ENCODE measurements around the gene NUTF2.

The NUTF2 gene

DNA sequence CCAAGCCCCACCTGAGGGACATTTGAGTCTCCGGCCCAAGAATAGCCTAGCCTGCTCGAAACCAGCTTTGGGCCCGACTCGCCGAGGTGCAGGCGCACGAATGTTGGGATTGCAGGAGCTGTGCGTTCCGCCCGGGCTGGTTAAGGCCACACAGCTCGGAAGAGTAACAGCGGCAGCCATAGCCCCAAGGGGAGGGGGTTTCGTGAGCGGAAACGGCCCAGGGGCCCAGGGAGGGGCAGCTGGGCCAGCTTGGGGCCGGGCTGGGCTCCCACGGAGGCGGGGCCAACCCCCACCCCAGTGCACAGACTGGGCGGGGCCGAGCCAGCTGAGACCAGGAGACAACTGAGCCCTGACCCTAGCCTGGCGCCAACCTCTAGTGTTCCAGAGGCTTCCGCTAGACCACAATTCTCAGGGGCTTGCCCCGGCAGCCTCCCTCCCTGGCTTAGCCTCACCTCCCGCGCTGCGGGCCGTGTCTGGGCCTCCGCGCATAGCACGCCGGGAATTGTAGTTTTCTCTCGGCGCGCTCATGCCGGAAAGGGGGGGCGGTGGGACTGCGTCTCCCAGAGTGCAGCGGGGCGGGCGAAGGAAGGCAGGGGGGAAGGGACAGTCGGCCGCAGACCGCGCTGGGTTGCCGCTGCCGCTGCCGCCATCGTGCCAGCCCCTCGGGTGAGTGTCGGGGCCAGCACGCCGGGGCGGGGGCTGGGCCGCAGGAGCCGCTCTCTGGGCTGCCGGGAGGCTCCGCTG is at the start of gene NUTF2:
Gene NUTF2, plus strand, starts transcription at position 614 of the 744 bp plus-strand sequence. CDS start 18,198 bp downstream, outside the sequence.
- no peaks in the 10 kb centered on the region for H3K27me3 ChIP-seq (ENCODE audit: control insufficient read depth, insufficient read depth, low read length)

DNA sequence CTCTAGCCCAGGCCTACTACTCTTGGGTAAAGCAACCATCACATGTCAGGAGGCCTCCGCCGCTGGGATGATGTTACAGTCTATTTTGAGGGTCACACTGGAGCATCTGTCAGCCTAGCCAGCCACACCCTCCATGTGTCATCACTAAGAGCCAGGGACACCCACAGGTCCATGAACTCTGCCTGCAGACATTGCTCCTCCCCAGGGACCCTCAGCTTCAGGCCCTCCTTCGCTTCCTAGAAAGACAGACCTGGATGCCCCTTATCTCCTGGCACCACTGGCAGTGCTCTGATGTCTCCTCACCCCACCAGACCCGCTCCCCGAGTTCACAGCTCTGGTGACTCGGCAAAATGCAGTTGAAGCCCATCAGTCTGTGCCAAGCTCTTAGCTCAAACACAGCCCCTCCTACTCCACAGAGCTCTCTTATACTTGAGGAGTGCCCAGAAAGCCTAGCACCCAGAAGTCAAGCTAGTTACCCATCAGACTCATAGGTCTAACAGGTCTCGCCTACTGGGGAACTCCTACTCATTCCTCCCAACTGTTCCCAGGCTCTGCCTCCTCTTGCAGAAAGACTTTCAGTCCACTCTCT is 46.3 kb upstream of the NUTF2 start:
- Histone ChIP-seq H3K36me3 (ENCODE audit: control insufficient read depth, insufficient read depth, low read length) (no peaks in the 10 kb centered on the region), H3K9me3 (ENCODE audit: control insufficient read depth, low read length) (no peaks in the 10 kb centered on the region)

More for the DNA sequence above, at the start of gene NUTF2:
- H3K9ac ChIP-seq (ENCODE audit: low read length) = peak within 1 kb of the TSS; percentile 92
- H3K9me3 ChIP-seq (ENCODE audit: control insufficient read depth, low read length) = no peaks in the 10 kb centered on the region
- no peaks in the 10 kb centered on the region for H3K36me3 ChIP-seq (ENCODE audit: control insufficient read depth, insufficient read depth, low read length)
- H3K4me1 ChIP-seq (ENCODE audit: control insufficient read depth, insufficient read depth, low read length) = peaks cover 45% of the 10 kb centered on the region
- H3K4me3 ChIP-seq (ENCODE audit: low read length) = peak within 1 kb of the TSS; percentile 84

DNA sequence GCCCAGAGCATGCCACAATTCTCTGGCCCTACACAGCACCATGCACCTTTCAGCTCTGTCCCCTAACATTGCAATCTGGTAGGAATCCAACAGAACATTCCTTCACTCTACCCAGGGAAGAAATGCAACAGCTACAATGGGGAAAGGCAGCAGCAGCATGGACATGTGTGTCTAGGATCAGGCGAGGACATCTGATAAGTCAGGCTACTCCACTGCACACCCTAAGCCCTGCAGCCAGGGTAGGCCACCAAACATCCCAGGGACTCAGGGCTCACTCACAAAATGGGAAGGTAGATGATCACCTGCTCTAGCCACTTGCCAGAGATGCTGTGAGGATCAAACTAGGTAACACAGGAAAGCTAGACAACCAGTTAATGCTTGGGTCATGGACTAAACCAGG is 45.5 kb upstream of the NUTF2 start:
- H3K4me3 ChIP-seq (ENCODE audit: low read length) = no peak overlapping the region
- H3K9ac ChIP-seq (ENCODE audit: low read length) = no peak overlapping the region
- H3K27me3 ChIP-seq (ENCODE audit: control insufficient read depth, insufficient read depth, low read length) = no peaks in the 10 kb centered on the region
- no peaks in the 10 kb centered on the region for H3K9me3 ChIP-seq (ENCODE audit: control insufficient read depth, low read length)
- H3K36me3 ChIP-seq (ENCODE audit: control insufficient read depth, insufficient read depth, low read length) = no peaks in the 10 kb centered on the region
- H3K4me1 ChIP-seq (ENCODE audit: control insufficient read depth, insufficient read depth, low read length) = peaks cover 18% of the 10 kb centered on the region

More for the DNA sequence above, 46.3 kb upstream of the NUTF2 start:
- no peak overlapping the region for H3K4me3 ChIP-seq (ENCODE audit: low read length)
- no peaks in the 10 kb centered on the region for H3K27me3 ChIP-seq (ENCODE audit: control insufficient read depth, insufficient read depth, low read length)
- H3K4me1 ChIP-seq (ENCODE audit: control insufficient read depth, insufficient read depth, low read length) = peaks cover 13% of the 10 kb centered on the region
- no peak overlapping the region for H3K9ac ChIP-seq (ENCODE audit: low read length)

DNA sequence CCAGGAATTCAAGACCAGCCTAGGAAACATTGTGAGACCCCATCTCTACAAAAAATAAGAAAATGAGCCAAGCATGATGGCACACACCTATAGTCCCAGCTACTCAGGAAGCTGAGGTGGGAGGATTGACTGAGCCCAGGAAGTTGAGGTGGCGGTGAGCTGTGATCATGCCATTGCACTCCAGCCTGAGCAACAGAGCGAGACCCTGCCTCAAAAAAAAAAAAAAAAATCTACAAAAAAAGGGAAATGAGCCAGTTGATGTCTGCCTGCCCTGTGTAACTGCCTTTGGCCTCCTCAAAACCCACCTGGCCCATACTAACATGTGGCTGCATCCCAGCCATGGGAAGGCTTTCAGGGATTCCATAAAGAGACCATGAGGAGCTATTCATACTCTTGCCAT is 44.9 kb upstream of the NUTF2 start:
- H3K36me3 ChIP-seq (ENCODE audit: control insufficient read depth, insufficient read depth, low read length) = no peaks in the 10 kb centered on the region

DNA sequence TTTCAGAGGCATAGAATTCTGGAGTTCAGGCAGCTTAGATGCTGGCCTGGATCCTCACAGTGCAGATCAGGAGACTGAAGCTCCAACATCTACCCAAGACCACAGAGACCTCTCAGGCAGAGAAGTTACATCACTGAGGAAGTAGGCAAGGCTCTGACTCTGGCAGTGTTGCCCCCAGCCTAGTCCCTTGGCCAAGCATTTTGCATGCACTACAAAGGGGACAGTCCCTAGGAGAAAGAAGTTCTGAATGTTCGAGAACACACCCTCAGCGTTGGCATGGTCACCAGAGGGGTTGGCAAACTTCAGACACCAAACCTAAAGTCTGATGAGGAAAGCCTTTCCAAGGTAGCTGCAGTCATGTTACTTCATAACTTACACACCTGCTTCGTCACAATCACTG is 42.8 kb upstream of the NUTF2 start:
- Histone ChIP-seq H3K4me1 (ENCODE audit: control insufficient read depth, insufficient read depth, low read length) (peaks cover 24% of the 10 kb centered on the region), H3K4me3 (ENCODE audit: low read length) (no peak overlapping the region), H3K9ac (ENCODE audit: low read length) (no peak overlapping the region)

More for the DNA sequence above, 44.9 kb upstream of the NUTF2 start:
- Histone ChIP-seq H3K4me3 (ENCODE audit: low read length) (no peak overlapping the region), H3K27me3 (ENCODE audit: control insufficient read depth, insufficient read depth, low read length) (no peaks in the 10 kb centered on the region), H3K4me1 (ENCODE audit: control insufficient read depth, insufficient read depth, low read length) (peaks cover 18% of the 10 kb centered on the region), H3K9me3 (ENCODE audit: control insufficient read depth, low read length) (no peaks in the 10 kb centered on the region), H3K9ac (ENCODE audit: low read length) (no peak overlapping the region)

DNA sequence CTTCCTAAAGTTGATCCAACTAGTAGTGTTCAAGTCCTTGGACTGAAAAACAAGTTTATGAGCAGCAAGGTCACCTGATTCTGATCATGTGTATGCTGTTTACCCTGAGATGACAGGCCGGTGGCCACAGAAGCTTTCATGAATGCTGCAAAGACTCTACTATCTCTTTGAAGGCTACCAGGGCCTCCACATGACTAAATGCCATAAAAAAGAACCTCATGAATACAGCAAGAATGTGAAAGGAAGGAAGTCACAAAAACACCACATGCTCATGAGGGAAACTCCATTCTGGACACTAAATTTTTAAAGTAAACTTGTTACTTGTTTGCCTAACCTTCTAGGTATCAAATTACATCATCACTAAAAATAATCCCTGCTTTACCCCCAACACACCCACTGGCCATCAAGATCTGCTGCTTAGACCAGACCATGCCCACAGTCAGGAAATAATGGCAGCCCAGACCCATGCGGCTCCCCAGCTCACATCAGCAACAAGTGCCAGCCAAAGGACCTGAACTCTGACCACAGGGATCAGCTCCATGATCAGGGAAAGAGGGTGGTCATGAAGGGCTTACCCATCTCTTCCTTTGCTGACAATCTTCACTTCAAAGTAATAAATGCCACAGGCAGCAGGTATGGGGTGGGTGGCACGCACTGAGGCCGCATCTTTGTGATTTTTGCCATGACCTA is 41.7 kb upstream of the NUTF2 start:
- peak overlapping the region; percentile 97 for H3K4me3 ChIP-seq (ENCODE audit: low read length)

More for the DNA sequence above, 42.8 kb upstream of the NUTF2 start:
- no peaks in the 10 kb centered on the region for H3K36me3 ChIP-seq (ENCODE audit: control insufficient read depth, insufficient read depth, low read length)
- H3K27me3 ChIP-seq (ENCODE audit: control insufficient read depth, insufficient read depth, low read length) = no peaks in the 10 kb centered on the region
- H3K9me3 ChIP-seq (ENCODE audit: control insufficient read depth, low read length) = no peaks in the 10 kb centered on the region

DNA sequence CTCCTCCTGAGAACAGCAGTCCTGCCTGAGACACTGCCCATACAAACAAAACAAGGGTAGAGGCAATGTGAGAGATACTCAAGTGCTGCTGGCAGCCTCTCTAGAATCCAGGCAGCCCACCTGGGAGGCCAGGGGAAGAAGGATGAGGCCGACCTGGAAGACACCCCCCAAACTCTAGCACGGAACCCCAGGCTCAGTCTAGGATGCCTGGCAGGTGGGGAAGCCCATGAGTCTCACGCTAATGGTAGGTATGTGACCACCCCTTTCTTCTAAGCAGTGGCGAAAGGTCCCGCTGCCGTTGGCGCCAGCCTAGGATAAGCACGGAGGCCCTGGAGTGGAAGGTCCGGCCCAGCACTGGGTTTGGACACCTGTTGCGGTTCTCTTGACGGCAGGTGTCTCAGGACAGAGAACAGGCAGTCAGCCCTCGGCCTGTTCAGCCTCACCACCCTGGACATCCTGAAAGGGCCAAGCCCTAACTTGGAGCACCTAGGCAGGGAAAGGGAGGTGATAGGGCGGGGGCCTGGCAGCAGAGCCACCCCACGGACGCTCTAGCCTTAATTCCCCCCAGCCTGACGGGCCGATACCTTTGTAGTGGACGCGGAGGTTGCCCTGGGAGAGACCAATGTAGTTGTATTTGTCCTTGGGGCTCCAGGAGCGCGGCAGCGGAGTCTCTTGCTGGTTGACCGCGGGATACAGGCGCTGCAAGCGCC is 40.9 kb upstream of the NUTF2 start:
- Histone ChIP-seq H3K36me3 (ENCODE audit: control insufficient read depth, insufficient read depth, low read length) (no peaks in the 10 kb centered on the region), H3K27me3 (ENCODE audit: control insufficient read depth, insufficient read depth, low read length) (no peaks in the 10 kb centered on the region), H3K4me3 (ENCODE audit: low read length) (peak overlapping the region; percentile 97), H3K9me3 (ENCODE audit: control insufficient read depth, low read length) (no peaks in the 10 kb centered on the region), H3K9ac (ENCODE audit: low read length) (peak overlapping the region; percentile 95), H3K4me1 (ENCODE audit: control insufficient read depth, insufficient read depth, low read length) (peaks cover 19% of the 10 kb centered on the region)

More for the DNA sequence above, 41.7 kb upstream of the NUTF2 start:
- no peaks in the 10 kb centered on the region for H3K36me3 ChIP-seq (ENCODE audit: control insufficient read depth, insufficient read depth, low read length)
- H3K4me1 ChIP-seq (ENCODE audit: control insufficient read depth, insufficient read depth, low read length) = peaks cover 24% of the 10 kb centered on the region
- peak overlapping the region; percentile 95 for H3K9ac ChIP-seq (ENCODE audit: low read length)
- no peaks in the 10 kb centered on the region for H3K9me3 ChIP-seq (ENCODE audit: control insufficient read depth, low read length)
- H3K27me3 ChIP-seq (ENCODE audit: control insufficient read depth, insufficient read depth, low read length) = no peaks in the 10 kb centered on the region

DNA sequence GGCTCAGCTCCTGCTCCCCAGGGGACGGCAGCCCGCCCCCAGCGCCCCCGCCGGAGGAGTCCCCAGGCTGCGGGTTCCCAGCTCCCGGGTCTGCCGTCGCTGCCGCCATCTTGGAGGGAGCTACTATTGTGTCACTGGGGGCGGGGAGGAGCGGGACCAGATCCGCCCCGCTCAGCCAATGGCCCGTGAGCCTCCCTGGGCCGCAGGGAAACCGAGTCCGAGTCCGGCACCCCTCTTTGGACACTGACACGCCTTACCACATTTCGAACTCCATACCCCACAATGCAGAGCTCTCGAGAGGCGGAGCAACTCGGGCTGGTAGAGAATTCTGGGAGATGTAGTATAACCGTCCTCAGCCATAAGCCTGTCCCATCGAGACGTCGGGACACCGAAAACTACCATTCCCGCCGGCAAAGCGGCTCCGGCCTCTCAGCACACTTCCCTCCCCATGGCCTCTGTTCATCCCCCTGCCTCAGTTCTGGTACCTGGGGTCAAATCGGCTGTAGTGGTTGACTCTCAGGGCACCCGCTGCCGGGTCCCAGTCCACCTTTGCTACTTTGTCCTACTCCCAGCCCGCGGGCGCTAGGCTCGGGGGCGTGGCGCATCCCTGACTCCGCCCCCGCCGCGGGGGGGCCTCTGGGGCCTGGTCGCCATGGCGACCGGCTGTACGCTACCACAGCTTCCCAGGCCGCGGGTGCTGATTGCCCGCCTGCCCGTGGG is 40.1 kb upstream of the NUTF2 start, which contains the start of the genes RANBP10 and TSNAXIP1:
Gene RANBP10, minus strand, starts transcription at position 133 of the 720 bp plus-strand sequence. Its CDS starts 24 bp downstream, at position 109.
Gene TSNAXIP1, plus strand, starts transcription at position 462 of the 720 bp plus-strand sequence. CDS start 261 bp downstream, outside the sequence.
- peaks cover 19% of the 10 kb centered on the region for H3K4me1 ChIP-seq (ENCODE audit: control insufficient read depth, insufficient read depth, low read length)
- H3K9me3 ChIP-seq (ENCODE audit: control insufficient read depth, low read length) = no peaks in the 10 kb centered on the region
- H3K9ac ChIP-seq (ENCODE audit: low read length) = peak within 1 kb of the TSS; percentile 95
- peak within 1 kb of the TSS; percentile 97 for H3K4me3 ChIP-seq (ENCODE audit: low read length)
- H3K36me3 ChIP-seq (ENCODE audit: control insufficient read depth, insufficient read depth, low read length) = no peaks in the 10 kb centered on the region
- no peaks in the 10 kb centered on the region for H3K27me3 ChIP-seq (ENCODE audit: control insufficient read depth, insufficient read depth, low read length)

DNA sequence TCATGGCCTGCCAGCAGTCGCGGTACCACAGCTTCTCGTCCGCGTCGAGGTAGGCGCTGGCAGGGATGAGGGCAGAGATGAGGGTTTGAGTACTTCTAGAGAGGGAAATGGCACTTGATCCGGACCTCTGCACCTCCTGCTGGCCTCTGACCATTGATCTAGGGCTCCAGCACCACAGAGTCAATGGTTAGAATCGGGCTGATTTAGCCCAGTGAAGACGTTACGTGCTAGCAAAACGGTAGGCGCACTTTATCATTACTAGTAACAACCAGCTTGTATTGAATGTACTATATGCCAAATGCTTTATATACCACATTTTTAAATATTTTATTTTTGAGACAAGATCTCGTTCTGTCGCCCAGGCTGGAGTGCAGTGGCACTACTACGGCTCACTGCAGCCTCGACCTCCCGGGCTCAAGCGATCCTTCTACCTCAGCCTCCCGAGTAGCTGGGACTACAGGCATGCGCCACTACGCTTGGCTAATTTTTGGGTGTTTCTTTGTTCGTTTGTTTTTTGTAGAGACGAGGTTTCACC is 39.5 kb upstream of the NUTF2 start:
- no peaks in the 10 kb centered on the region for H3K9me3 ChIP-seq (ENCODE audit: control insufficient read depth, low read length)
- no peaks in the 10 kb centered on the region for H3K27me3 ChIP-seq (ENCODE audit: control insufficient read depth, insufficient read depth, low read length)
- peak overlapping the region; percentile 95 for H3K9ac ChIP-seq (ENCODE audit: low read length)
- peaks cover 19% of the 10 kb centered on the region for H3K4me1 ChIP-seq (ENCODE audit: control insufficient read depth, insufficient read depth, low read length)
- no peaks in the 10 kb centered on the region for H3K36me3 ChIP-seq (ENCODE audit: control insufficient read depth, insufficient read depth, low read length)
- H3K4me3 ChIP-seq (ENCODE audit: low read length) = peak overlapping the region; percentile 97

DNA sequence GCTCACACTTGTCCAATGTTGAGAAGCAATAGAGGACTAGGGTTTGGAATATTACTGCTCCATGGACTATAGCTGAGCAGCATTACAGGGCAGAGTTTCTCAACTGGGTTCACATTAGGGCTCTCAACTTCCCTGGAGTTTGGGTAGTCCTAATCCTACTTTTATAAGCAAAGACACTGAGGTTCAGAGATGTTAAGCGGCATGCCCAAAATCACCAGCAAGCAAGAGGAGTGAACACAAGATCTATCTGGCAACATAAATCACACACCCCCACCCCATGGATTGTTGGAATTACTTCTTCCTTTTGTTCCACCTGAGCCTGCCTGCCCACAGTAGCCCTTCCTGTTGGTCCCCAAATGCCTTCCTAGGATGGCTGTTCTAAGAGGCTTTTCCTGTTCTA is 34.8 kb upstream of the NUTF2 start:
- H3K4me3 ChIP-seq (ENCODE audit: low read length) = no peak overlapping the region

DNA sequence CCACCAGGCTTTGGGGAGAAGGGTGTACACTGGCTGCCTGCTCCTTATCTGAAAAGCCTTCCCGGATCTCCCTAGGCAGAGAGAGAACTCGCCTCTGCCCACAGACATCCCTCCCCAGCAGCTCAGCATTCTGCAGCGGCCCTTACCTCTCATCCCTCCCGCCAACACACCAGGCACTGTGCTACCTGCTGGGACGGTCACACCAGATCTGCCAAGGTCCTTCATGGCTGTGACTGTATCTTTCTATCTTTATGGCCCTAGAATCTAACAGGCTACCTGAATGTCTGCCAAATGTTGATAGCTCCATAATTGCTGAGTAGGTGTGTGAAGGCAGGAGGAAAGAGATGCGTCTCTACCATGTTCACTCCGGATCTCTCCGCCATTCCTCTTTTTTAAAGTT is 32.2 kb upstream of the NUTF2 start:
- H3K27me3 ChIP-seq (ENCODE audit: control insufficient read depth, insufficient read depth, low read length) = no peaks in the 10 kb centered on the region
- no peak overlapping the region for H3K9ac ChIP-seq (ENCODE audit: low read length)
- no peaks in the 10 kb centered on the region for H3K9me3 ChIP-seq (ENCODE audit: control insufficient read depth, low read length)
- H3K4me3 ChIP-seq (ENCODE audit: low read length) = no peak overlapping the region
- H3K4me1 ChIP-seq (ENCODE audit: control insufficient read depth, insufficient read depth, low read length) = no peaks in the 10 kb centered on the region
- no peaks in the 10 kb centered on the region for H3K36me3 ChIP-seq (ENCODE audit: control insufficient read depth, insufficient read depth, low read length)

More for the DNA sequence above, 34.8 kb upstream of the NUTF2 start:
- Histone ChIP-seq H3K4me1 (ENCODE audit: control insufficient read depth, insufficient read depth, low read length) (peaks cover 6% of the 10 kb centered on the region), H3K9ac (ENCODE audit: low read length) (no peak overlapping the region), H3K9me3 (ENCODE audit: control insufficient read depth, low read length) (no peaks in the 10 kb centered on the region), H3K36me3 (ENCODE audit: control insufficient read depth, insufficient read depth, low read length) (no peaks in the 10 kb centered on the region), H3K27me3 (ENCODE audit: control insufficient read depth, insufficient read depth, low read length) (no peaks in the 10 kb centered on the region)
